ENCODE measurements around the gene GPT2.
"Not testable (repeated sequence)": the region's sequence is repeated elsewhere in the genome, so short reads cannot be mapped to it uniquely, and the experiment has no call there.

Gene GPT2

GRCh38 chr16:46926470-46927225 lies 42.5 kb downstream of the GPT2 start:
- no peak for DNase-seq

GRCh38 chr16:46927273-46927672 lies 43.1 kb downstream of the GPT2 start:
- no peak for DNase-seq

GRCh38 chr16:46928811-46929210 lies 44.6 kb downstream of the GPT2 start:
- no peak for DNase-seq

GRCh38 chr16:46929378-46930332 lies 45.5 kb downstream of the GPT2 start:
- DNase-seq: peak; percentile 41

- no peak for DNase-seq
Observed at GRCh38 chr16:46930861-46931260, 46.7 kb downstream of the GPT2 start.

GRCh38 chr16:46932802-46933201 lies 48.6 kb downstream of the GPT2 start:
- DNase-seq: no peak

GRCh38 chr16:46937536-46937935 lies 53.4 kb downstream of the GPT2 start:
- DNase-seq: no peak

GRCh38 chr16:46944713-46945112 lies 60.6 kb downstream of the GPT2 start:
- DNase-seq: not testable (repeated sequence)

GRCh38 chr16:46947900-46948547 lies 63.9 kb downstream of the GPT2 start:
- DNase-seq: peak; percentile 9

- DNase-seq: no peak
Observed at GRCh38 chr16:46948548-46949166, 64.5 kb downstream of the GPT2 start.

GRCh38 chr16:46949241-46949892 lies 65.2 kb downstream of the GPT2 start:
- DNase-seq: no peak

GRCh38 chr16:46950009-46950408 lies 65.8 kb downstream of the GPT2 start:
- no peak for DNase-seq

GRCh38 chr16:46954562-46954961 lies 70.4 kb downstream of the GPT2 start:
- no peak for DNase-seq

- DNase-seq: no peak
Observed at GRCh38 chr16:46961373-46962353, 77.5 kb downstream of the GPT2 start.

- no peak for DNase-seq
Observed at GRCh38 chr16:46962629-46963028, 78.5 kb downstream of the GPT2 start.

GRCh38 chr16:46968063-46968435 lies 83.9 kb downstream of the GPT2 start:
- DNase-seq: no peak

GRCh38 chr16:46970089-46970488 lies 85.9 kb downstream of the GPT2 start:
- no peak for DNase-seq

GRCh38 chr16:46971271-46971670 lies 87.1 kb downstream of the GPT2 start:
- no peak for DNase-seq

- peak; percentile 21 for DNase-seq
Observed at GRCh38 chr16:46972429-46973206, 88.5 kb downstream of the GPT2 start.

Measured in activated T-cell treated with anti-CD3 and anti-CD28 coated beads for 4 hours (primary cell).